ENCODE data around the gene TIGIT.

The TIGIT gene

GRCh38 chr3:114355653-114356052 lies 61.8 kb downstream of the TIGIT start:
- DNase-seq: no peak

DNA sequence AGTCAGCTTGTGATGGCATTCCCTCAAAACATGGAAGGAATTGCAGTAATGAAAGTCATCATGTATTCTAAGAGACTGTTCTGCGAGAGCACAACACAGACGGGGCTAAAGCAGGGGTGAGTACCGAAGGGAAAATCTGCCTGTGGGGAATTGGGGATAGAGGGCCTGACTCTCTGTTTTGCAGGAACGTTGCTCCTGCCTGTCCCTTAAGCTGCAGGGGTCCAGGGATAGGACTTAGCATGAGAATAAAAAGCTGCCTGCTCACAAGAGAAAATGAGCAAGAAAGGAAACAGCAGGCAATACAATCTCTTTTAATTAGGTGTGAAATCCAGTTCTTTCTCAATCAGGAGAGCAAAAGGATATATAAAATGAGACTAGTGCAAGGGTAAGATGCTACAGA lies 62.2 kb downstream of the TIGIT start:
- no peak for DNase-seq

DNA sequence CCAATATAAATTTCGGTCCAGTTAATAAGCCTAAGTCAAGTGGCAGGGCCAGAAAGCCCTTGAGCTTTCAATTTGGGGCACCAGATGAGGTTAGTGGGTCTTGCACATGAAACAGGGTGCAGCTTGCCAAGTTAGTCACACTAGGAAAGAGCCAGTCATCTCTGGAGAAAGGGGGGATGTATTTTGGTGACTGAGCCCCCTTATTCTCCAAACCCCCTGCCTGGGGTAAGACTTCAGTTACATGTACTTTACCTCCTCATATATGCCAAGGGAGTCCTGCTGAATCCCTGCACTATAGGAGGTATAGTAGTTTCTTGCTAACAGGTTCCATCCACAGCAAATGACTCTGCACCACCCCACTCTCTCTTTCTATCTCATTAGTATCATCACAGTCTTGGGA lies 62.7 kb downstream of the TIGIT start:
- DNase-seq: no peak
